Fibroblast of the aortic adventitia (primary cell): ENCODE data around the gene COL13A1. TPM values are rescaled to one million over a fixed set of nuclear protein-coding genes. Genes with fewer than 3 reads are reported as not detected.
A peak's percentile ranks its signal among the peaks of the same experiment; 100 is the strongest.

Experiments used
- DNase-seq: peaks from one replicate; pipeline ENCODE4 v3.0.0-alpha.2; 2010; ENCODE audit warnings: low read depth
- H3K4me3 ChIP-seq: 2 replicates; pipeline ENCODE4 v1.5.1; 2011; ENCODE audit warnings: low read depth, mild to moderate bottlenecking, control low read depth, low read length, moderate library complexity
- CTCF ChIP-seq: IDR thresholded peaks from 2 replicates; pipeline ENCODE4 v1.5.1; 2011; ENCODE audit warnings: mild to moderate bottlenecking, low read length, control low read depth, inconsistent platforms; ENCODE audit not compliant: insufficient read depth
- total RNA-seq: library from RNA; depleted of rRNA; stranded (reverse); fragments of >200 nt; gene quantifications from 2 replicates; pipeline ENCODE4 v1.2.3, GENCODE V29; 2012; ENCODE audit warnings: low replicate concordance

COL13A1 gene
- total RNA-seq, 1 donor: 10.7 TPM

- DNase-seq: no peak
- TF ChIP-seq CTCF: no peak
- no peak overlapping the region for H3K4me3 ChIP-seq
Observed at GRCh38 chr10:69957241-69957885, 155.7 kb downstream of the COL13A1 start.

DNA sequence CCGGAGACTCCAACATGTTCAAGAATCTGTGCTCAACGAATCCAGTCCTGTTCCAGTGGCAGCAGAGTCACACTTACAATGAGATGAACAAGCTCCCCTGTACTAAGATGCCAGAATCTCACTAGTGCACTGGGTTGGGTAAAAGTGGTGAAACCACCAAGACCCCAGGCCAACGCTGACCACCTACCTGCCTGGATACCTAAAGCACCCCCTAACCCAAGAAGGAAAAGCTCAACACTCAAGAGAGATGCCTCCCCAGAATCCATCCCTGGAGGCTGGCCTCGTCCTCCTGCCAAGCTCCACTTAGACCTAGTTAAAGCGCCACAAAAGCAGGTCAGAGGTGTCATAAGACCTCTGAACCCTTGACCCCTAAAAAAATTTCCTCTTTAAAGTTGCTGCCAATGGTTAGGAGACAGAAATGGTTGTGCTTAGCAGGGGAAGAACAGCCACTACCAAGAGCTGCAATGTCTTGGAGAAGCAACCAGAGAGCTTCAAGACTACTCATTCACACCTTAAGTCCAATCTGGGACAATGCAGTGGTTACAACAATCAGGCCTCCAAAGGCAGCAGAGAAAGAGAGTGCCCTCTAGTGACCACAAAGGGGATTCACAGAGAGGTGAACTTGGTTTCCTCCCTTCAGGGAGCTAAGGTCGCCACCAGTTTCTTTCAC is 156.3 kb downstream of the COL13A1 start:
- H3K4me3 ChIP-seq: no peak overlapping the region
- peak; percentile 66 for DNase-seq
- TF ChIP-seq CTCF: peak; percentile 90

GRCh38 chr10:69958556-69958902 is 156.8 kb downstream of the COL13A1 start:
- no peak for DNase-seq
- TF ChIP-seq CTCF: no peak
- no peak overlapping the region for H3K4me3 ChIP-seq

DNA sequence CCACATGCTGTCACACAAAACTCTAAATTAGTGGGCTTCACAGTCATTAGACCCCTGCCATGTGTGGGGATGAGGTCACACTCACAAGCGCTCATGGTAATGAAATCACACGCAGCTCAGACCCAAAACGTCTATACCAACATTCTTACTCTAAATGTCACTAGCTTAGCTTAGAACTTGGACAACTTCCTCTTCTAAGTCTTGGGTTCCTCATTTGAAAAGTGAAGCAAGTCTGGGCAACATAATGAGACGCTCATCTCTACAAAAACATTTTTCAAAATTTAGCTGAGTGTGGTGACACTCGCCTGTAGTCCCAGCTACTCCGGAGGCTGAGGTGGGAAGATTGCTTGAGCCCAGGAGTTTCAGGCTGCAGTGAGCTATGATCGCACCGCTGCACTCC is 158.2 kb downstream of the COL13A1 start:
- no peak for TF ChIP-seq CTCF

DNA sequence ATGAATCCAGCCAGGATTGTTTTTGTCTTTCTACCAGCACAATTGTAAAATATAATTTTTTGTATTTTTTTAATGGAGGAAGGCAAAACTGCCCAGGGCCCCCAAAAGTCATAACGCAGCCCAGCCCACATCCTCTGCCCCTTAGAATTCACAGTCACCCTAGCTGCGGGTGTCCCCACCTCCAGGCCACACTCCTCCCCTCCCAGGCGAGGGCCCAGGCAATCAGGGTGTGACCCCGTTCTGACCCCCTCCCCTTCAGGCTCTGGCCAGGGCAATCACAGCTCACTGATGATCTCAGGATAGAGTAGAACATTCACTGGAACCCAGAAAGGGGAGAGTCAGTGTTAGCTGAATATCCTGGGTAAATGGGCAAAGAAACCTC is 158.9 kb downstream of the COL13A1 start:
- TF ChIP-seq CTCF: no peak
- no peak for DNase-seq
- H3K4me3 ChIP-seq: no peak overlapping the region

More for the DNA sequence above, 158.2 kb downstream of the COL13A1 start:
- no peak overlapping the region for H3K4me3 ChIP-seq
- no peak for DNase-seq

- no peak for DNase-seq
- TF ChIP-seq CTCF: peak; percentile 34
- H3K4me3 ChIP-seq: no peak overlapping the region
Observed at GRCh38 chr10:69960988-69961880, 159.5 kb downstream of the COL13A1 start.
